GM12878 (cell line): ENCODE measurements around the gene TRAPPC3L. TPM values are rescaled to one million over a fixed set of nuclear protein-coding genes. Genes with fewer than 3 reads are reported as not detected.

Experiments used
- ATAC-seq: fragments of 200-7000 bp; cut with Tn5 transposase; 3 replicates; pipeline ENCODE4 v1.9.1; 2020; ENCODE audit warnings: mild to moderate bottlenecking, moderate library complexity
- BruUV-seq: library from RNA; stranded (reverse); fragments of 400-500 nt; replicated peaks from 2 replicates; lab custom pipeline; 2021; lab: Mats Ljungman, UMichigan
- CTCF ChIA-PET: fragments of 300-600 bp; sonication (Branson Sonifier 250); formaldehyde crosslinking; extraction: SDS; loops from one replicate; lab custom pipeline; 2021; ENCODE audit warnings: inconsistent platforms; lab: Yijun Ruan, JAX
- POLR2A ChIA-PET: fragments of 350-600 bp; formaldehyde crosslinking; extraction: SDS; loops from one replicate; lab custom pipeline; 2021; ENCODE audit warnings: inconsistent platforms; lab: Charles Lee
- RAD21 ChIA-PET: fragments of 300-600 bp; sonication (Branson Sonifier 250); formaldehyde crosslinking; loops from one replicate; lab custom pipeline; 2023; ENCODE audit warnings: antibody characterized with exemption; ENCODE audit not compliant: unreplicated experiment; lab: Charles Lee
- SMC1A ChIA-PET: fragments of 300-600 bp; sonication (Branson Sonifier 250); formaldehyde crosslinking; loops from one replicate; lab custom pipeline; 2023; ENCODE audit not compliant: unreplicated experiment, uncharacterized antibody; lab: Charles Lee
- DNase-seq: peaks from one replicate; pipeline ENCODE4 v3.0.0-alpha.2; 2011; ENCODE audit warnings: low read depth, low spot score
- FAIRE-seq: peaks from 3 replicates; lab custom pipeline; 2011; peaks lifted over from hg19 to GRCh38; lab: Jason Lieb, UNC
- H2AFZ ChIP-seq: 2 replicates; pipeline ENCODE4 v1.6.0; 2011; ENCODE audit warnings: low read depth, low read length, control low read depth; ENCODE audit not compliant: control insufficient read depth
- H3K27ac ChIP-seq: 2 replicates; pipeline ENCODE4 v1.5.1; 2011; ENCODE audit warnings: control low read depth; ENCODE audit not compliant: control insufficient read depth, insufficient read depth
- H3K27me3 ChIP-seq, 2 experiments: replicated peaks in 1 of 2; 2 replicates each; pipeline versions ENCODE4 v1.6.0 to v1.6.1; 2011; ENCODE audit warnings: low read length in 1 of 2; ENCODE audit not compliant: control insufficient read depth in 2 of 2, insufficient read depth in 2 of 2
- H3K36me3 ChIP-seq, 2 experiments: 2 replicates each; pipeline ENCODE4 v1.5.1; 2011; ENCODE audit warnings: low read length in 1 of 2; ENCODE audit not compliant: control insufficient read depth in 2 of 2, insufficient read depth in 2 of 2
- H3K4me1 ChIP-seq: 2 replicates; pipeline ENCODE4 v1.6.1; 2011; ENCODE audit warnings: mild to moderate bottlenecking, low read length, moderate library complexity, mixed read lengths; ENCODE audit not compliant: control insufficient read depth, insufficient read depth
- H3K4me2 ChIP-seq: 2 replicates; pipeline ENCODE4 v1.6.0; 2011; ENCODE audit warnings: control low read depth; ENCODE audit not compliant: control insufficient read depth, insufficient read depth
- H3K4me3 ChIP-seq: fragments of 200-600 bp; sonication (generic); 2 replicates; pipeline ENCODE4 v1.5.1; 2016
- H3K79me2 ChIP-seq: 2 replicates; pipeline ENCODE4 v1.6.0; 2011; ENCODE audit warnings: low read length; ENCODE audit not compliant: control insufficient read depth, insufficient read depth
- H3K9ac ChIP-seq: 2 replicates; pipeline ENCODE4 v1.8.0; 2011; ENCODE audit warnings: low read length, control low read depth, mixed read lengths; ENCODE audit not compliant: control insufficient read depth, insufficient read depth
- H3K9me3 ChIP-seq: replicated peaks from 3 replicates; pipeline ENCODE4 v1.5.1; 2011; ENCODE audit warnings: mild to moderate bottlenecking, low read length; ENCODE audit not compliant: control insufficient read depth, insufficient read depth
- H4K20me1 ChIP-seq: 2 replicates; pipeline ENCODE4 v1.6.0; 2011; ENCODE audit not compliant: control insufficient read depth, insufficient read depth
- CBX3 ChIP-seq: fragments of 200-600 bp; sonication (generic); IDR thresholded peaks from 2 replicates; pipeline ENCODE4 v1.6.1; 2016; ENCODE audit warnings: low read depth, borderline replicate concordance
- RAD21 ChIP-seq: IDR thresholded peaks from 2 replicates; pipeline ENCODE4 v1.6.1; 2011; ENCODE audit warnings: mild to moderate bottlenecking, low read depth, low read length, moderate library complexity; ENCODE audit not compliant: insufficient read depth
- SMC3 ChIP-seq: IDR thresholded peaks from 2 replicates; pipeline ENCODE4 v1.6.1; 2011; ENCODE audit warnings: low read length, improper control_type of control experiment, borderline replicate concordance
- ZNF384 ChIP-seq: IDR thresholded peaks from 2 replicates; pipeline ENCODE4 v1.6.1; 2012; ENCODE audit warnings: low read depth, mild to moderate bottlenecking, low read length, improper control_type of control experiment, borderline replicate concordance
- WGBS: methylation state at CpG from one replicate; pipeline ENCODE4 v1.1.6; 2016; ENCODE audit warnings: low lambda C conversion rate; ENCODE audit not compliant: insufficient replicate concordance, insufficient coverage; ENCODE audit errors: missing lambda C conversion rate; 5-methylcytosine and 5-hydroxymethylcytosine counted together
- in situ Hi-C: fragments of 300-500 bp; cut with MboI; formaldehyde crosslinking; loops from 9 replicates; pipeline ENCODE4 v1.14.3; 2018; ENCODE audit warnings: mixed read lengths
- intact Hi-C: fragments of 100-400 bp; cut with micrococcal nuclease; formaldehyde crosslinking; loops from one replicate; pipeline ENCODE4 v1.14.2; 2022; ENCODE audit not compliant: unreplicated experiment
- polyA plus RNA-seq, 11 experiments: library from polyadenylated mRNA; depleted of rRNA in 4 of 11; unstranded in 6 of 11; stranded (reverse) in 5 of 11; fragments of >200 nt; fragmentation: Nextera tagmentation in 4 of 11; fragmentation: Illumina TruSeq in 1 of 11; extraction: Ambion mirVana in 4 of 11; extraction: Trizol in 1 of 11; gene quantifications; 1 replicate in 1 of 11; 2 replicates in 10 of 11; pipeline versions ENCODE4 v1.2.1 to v1.2.3, GENCODE V29; 2011 to 2016; ENCODE audit warnings: inconsistent platforms in 2 of 11, missing spikeins in 2 of 11, low read depth in 1 of 11
- total RNA-seq, 4 experiments: library from RNA; depleted of rRNA in 3 of 4; stranded (reverse); fragments of >200 nt in 3 of 4; fragmentation: Illumina TruSeq in 1 of 4; extraction: Trizol in 1 of 4; gene quantifications; 2 replicates each; pipeline versions ENCODE4 v1.2.1 to v1.2.3, GENCODE V29; 2013 to 2021
- TF ChIP-seq, protein P1 (sequence below): fragments of 450-650 bp; IDR thresholded peaks from 2 replicates; pipeline ENCODE4 v1.6.1; 2018; ENCODE audit warnings: borderline replicate concordance, mild to moderate bottlenecking; ENCODE audit not compliant: partially characterized antibody
- TF ChIP-seq, protein P2 (sequence below): fragments of 450-650 bp; IDR thresholded peaks from 2 replicates; pipeline ENCODE4 v1.6.1; 2016; ENCODE audit warnings: mild to moderate bottlenecking
- TF ChIP-seq, protein P3 (sequence below): IDR thresholded peaks from 2 replicates; pipeline ENCODE4 v1.6.1; 2011; ENCODE audit warnings: low read depth, mild to moderate bottlenecking, low read length, moderate library complexity, borderline replicate concordance; ENCODE audit errors: extremely low read depth
- TF ChIP-seq, protein P4 (sequence below), 3 experiments: IDR thresholded peaks in 2 of 3; conservative IDR thresholded peaks in 1 of 3; 2 replicates each; pipeline ENCODE4 v1.5.1; 2011; ENCODE audit warnings: low read depth in 3 of 3, low read length in 3 of 3, mild to moderate bottlenecking in 3 of 3, control low read depth in 2 of 3, moderate library complexity in 2 of 3, inconsistent platforms in 1 of 3, mixed read lengths in 1 of 3; ENCODE audit not compliant: control insufficient read depth in 2 of 3, insufficient read depth in 1 of 3; ENCODE audit errors: extremely low read depth in 1 of 3

Gene TRAPPC3L
- total and polyA plus RNA-seq, 10 of the 15 experiments (the other 5 are each of a cell fraction or from before 2014, with no cell fraction given): not detected

DNA sequence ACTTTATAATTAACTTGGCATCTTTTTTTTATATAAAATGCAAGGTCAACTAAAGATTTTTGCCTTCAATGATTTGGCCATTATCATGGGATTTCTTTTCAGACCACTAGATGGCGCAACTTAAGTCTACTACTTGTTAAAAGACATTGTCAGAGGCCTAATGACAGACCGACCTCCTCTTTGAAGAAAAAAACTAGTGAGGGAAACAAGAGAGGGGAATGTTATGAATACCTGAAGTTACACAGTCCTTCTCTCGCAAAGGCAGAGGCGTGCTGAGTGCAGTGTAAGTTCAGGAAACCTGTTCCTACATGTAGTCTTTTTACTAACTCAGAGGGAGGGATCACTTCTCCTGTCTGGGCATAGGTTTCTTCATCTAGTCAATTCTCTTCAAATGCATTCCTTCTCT lies 9.3 kb downstream of the TRAPPC3L start:
- CTCF ChIA-PET: interaction anchor here (1.0 to 4.5 kb wide), 13 partner anchors 10 to 248 kb away, joined by 4 to 96 read pairs (median 9); partner anchors contain the start of genes CALHM4 and RWDD1
- no TSS peak for BruUV-seq
- WGBS: 3% methylated on average over 4 of the region's 4 CpGs
- Histone ChIP-seq H3K9ac (no peak overlapping the region), H3K27ac (no peak overlapping the region), H3K79me2 (no peaks in the 10 kb centered on the region), H4K20me1 (no peaks in the 10 kb centered on the region), H3K4me3 (no peak overlapping the region), H3K4me2 (no peak overlapping the region), H3K27me3 (peaks cover 2 to 3% of the 10 kb centered on the region in 2 experiments; a peak in 2 of 4 replicates), H3K4me1 (no peaks in the 10 kb centered on the region), H2AFZ (peak overlapping the region; percentile 70), H3K36me3 (no peaks in the 10 kb centered on the region), H3K9me3 (no peaks in the 10 kb centered on the region)
- SMC1A ChIA-PET: interaction anchor here (1.0 to 4.5 kb wide), 3 partner anchors 177 to 309 kb away, joined by 3 to 42 read pairs (median 3); no protein-coding TSS in a partner anchor
- DNase-seq (no peak), ATAC-seq (peak; percentile 82), FAIRE-seq (peak; percentile 18)
- RAD21 ChIA-PET: interaction anchor here (2.7 to 3.9 kb wide), 2 partner anchors 247 to 267 kb away, joined by 16 to 35 read pairs; no protein-coding TSS in a partner anchor
- TF ChIP-seq, protein P1, sequence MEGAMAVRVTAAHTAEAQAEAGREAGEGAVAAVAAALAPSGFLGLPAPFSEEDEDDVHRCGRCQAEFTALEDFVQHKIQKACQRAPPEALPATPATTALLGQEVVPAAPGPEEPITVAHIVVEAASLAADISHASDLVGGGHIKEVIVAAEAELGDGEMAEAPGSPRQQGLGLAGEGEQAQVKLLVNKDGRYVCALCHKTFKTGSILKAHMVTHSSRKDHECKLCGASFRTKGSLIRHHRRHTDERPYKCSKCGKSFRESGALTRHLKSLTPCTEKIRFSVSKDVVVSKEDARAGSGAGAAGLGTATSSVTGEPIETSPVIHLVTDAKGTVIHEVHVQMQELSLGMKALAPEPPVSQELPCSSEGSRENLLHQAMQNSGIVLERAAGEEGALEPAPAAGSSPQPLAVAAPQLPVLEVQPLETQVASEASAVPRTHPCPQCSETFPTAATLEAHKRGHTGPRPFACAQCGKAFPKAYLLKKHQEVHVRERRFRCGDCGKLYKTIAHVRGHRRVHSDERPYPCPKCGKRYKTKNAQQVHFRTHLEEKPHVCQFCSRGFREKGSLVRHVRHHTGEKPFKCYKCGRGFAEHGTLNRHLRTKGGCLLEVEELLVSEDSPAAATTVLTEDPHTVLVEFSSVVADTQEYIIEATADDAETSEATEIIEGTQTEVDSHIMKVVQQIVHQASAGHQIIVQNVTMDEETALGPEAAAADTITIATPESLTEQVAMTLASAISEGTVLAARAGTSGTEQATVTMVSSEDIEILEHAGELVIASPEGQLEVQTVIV: no peak
- TF ChIP-seq CBX3: no peak
- TF ChIP-seq, protein P2, sequence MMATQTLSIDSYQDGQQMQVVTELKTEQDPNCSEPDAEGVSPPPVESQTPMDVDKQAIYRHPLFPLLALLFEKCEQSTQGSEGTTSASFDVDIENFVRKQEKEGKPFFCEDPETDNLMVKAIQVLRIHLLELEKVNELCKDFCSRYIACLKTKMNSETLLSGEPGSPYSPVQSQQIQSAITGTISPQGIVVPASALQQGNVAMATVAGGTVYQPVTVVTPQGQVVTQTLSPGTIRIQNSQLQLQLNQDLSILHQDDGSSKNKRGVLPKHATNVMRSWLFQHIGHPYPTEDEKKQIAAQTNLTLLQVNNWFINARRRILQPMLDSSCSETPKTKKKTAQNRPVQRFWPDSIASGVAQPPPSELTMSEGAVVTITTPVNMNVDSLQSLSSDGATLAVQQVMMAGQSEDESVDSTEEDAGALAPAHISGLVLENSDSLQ: no peak
- TF ChIP-seq ZNF384: no peak
- TF ChIP-seq SMC3: peak; percentile 59; the same call in 1 of the 2 replicates
- TF ChIP-seq, protein P3, sequence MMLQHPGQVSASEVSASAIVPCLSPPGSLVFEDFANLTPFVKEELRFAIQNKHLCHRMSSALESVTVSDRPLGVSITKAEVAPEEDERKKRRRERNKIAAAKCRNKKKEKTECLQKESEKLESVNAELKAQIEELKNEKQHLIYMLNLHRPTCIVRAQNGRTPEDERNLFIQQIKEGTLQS: no peak
- TF ChIP-seq, protein P4, sequence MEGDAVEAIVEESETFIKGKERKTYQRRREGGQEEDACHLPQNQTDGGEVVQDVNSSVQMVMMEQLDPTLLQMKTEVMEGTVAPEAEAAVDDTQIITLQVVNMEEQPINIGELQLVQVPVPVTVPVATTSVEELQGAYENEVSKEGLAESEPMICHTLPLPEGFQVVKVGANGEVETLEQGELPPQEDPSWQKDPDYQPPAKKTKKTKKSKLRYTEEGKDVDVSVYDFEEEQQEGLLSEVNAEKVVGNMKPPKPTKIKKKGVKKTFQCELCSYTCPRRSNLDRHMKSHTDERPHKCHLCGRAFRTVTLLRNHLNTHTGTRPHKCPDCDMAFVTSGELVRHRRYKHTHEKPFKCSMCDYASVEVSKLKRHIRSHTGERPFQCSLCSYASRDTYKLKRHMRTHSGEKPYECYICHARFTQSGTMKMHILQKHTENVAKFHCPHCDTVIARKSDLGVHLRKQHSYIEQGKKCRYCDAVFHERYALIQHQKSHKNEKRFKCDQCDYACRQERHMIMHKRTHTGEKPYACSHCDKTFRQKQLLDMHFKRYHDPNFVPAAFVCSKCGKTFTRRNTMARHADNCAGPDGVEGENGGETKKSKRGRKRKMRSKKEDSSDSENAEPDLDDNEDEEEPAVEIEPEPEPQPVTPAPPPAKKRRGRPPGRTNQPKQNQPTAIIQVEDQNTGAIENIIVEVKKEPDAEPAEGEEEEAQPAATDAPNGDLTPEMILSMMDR (IDR thresholded peaks at IDR 0.05 in 2 of 3, conservative IDR thresholded peaks at IDR 0.05 in 1 of 3; ENCODE audit: control insufficient read depth in 2 of 3, extremely low read depth in 1 of 3, insufficient read depth in 1 of 3, low read depth in 3 of 3, low read length in 3 of 3): peak; percentile 57 to 71 (median 67)
- TF ChIP-seq RAD21: peak; percentile 63
- intact Hi-C loops (loop anchor here (1.0 kb wide), 2 partner anchors 25 to 109 kb away; no protein-coding TSS in a partner anchor), in situ Hi-C loops (no loop called here)
- POLR2A ChIA-PET: no interaction called here
